Stimulated activated CD8-positive, alpha-beta memory T cell treated with anti-CD3 and anti-CD28 coated beads, Interleukin-4, amount 100 ng/mL, for 1 hour (primary cell): ENCODE data around the gene MYO5A.
"Not testable (repeated sequence)": the region's sequence is repeated elsewhere in the genome, so short reads cannot be mapped to it uniquely, and the experiment has no call there.

Experiments used
- DNase-seq, 2 donors: peaks; one replicate each; pipeline ENCODE4 v3.0.0-alpha.2; 2020; ENCODE audit warnings: low read depth in 2 of 2, low spot score in 1 of 2

MYO5A gene

DNA sequence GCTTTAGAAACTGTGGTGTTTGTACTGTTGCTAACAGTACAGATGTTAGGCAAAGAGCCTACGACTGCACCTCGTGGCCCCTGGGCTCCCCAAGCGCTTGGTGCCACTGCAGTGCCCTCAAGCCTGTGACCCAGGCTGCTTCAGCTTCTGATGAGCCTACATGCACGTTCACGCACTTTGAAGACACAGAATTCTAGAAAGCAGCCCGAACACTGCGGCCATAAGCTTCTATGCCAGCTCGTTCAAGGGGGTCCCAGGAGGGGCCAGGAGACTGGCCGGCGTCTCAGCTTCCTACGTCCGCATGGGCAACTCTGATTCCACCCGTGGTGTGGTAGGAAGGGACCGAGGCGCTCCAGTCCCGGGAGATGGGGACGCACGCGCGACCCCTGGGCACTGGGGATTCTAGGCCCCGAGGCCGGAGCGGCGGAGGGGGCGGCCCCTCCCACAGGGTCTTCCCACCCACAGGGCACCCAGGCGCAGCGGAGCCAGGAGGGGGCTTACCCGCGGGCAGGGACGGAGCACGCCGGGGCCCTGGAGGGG lies 233.7 kb downstream of the MYO5A start:
- no peak for DNase-seq

DNA sequence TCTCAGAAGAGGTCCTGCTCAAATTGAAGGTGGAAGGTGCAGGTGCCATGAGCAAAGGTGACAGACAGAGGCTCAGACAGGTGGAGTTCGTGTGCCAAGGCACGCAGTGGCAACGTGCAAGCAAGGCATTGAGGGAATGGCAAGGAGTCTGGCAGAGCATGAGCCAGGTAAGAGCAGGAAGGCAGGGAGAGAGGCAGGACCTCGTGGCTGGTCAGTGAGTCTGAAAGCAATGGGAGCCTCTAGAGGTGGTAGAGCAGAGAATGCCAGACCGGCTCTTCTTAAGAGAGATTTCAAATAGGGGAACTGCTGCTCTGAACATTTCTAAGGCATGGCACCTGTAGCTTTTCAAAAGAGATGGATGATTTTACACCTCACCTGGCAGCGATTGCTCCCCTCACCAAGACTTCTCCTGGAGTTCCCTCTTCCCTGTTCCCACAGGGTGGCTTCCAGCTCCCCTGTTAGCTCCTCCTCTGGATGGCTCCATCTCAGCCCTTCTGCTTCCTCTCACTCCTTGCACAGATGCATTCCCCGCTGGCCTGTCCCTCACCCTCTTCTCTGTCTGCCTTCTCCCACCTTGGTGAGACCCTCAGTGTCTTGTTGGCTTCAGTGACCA lies 235.8 kb downstream of the MYO5A start:
- no peak for DNase-seq

DNA sequence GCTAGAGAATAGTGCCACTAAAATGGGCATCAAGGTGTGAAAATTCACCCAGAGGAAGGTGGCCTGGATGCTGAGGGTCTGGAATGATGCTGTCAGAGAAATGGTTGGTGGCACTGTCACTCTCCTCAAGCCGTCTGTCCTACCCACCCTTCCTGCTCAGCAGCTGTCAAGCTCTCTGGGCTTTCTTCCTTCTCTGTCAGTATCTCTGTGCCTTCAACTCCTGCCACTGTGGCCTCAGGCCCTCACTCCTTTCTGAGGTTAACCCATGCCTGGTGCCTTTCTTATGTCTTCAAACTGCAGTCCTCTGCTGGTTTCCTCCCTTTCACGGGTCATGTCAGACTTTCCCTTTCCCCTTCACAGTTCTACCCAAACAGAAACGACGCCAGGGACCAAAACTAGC lies 237.5 kb downstream of the MYO5A start:
- no peak for DNase-seq

DNA sequence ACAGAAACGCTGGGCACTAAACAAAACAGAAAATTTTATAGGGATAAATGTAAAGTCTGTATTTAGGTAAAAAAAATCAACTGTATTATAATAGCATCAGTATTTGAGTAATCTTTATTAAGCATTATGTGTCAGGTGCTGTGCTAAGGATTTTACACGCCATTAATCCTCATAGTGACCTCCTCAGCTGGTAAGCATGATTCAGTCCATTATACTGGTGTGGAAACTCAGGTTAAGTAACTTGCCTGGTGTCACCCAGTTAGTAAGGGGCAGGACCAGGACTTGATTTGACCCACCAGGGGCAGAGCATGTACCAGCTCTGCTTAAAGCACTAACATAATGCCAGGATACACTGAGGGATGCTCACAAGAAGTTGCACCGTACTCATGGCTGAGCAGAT lies 237.9 kb downstream of the MYO5A start:
- no peak for DNase-seq

DNA sequence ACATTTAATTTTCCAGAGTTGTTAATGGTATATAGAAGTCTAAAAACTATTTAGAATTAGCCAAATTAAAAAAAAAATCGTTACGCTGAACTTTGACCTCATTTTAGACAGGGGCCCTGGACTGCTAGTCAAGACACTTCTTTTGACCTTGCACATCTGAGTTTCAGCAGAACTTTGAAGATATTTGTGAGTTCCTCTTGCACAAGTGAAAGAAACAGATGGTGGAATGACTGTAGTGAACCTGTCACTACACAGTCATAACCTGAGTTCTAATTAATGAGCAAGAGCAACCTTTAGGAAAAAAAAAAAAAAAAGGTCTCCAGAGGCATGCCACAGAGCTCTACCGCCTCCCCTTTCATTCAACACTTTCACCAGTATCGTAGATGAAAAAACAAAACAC lies 238.4 kb downstream of the MYO5A start:
- DNase-seq = no peak

DNA sequence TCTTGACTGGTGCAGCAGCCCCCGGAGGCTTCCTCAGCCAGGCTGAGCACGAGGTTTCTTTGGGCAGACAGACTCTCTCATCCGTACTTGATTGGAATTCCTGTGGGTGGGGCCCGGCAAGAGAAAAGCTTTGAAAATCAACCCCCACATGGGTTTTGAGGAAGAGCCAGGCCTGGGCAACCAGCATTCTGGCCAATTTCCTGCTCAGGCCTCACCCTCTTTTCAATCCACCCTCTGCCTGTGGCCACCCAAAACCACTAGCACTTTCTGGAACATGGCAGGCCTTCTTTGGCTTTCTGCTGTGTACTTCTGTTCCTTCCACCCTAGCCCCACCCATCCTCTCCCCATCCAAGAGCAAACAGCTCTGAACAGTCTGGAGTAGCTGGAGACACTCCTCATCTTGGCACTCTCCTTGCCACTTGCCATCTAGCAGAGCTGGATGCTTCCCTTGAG lies 239.0 kb downstream of the MYO5A start:
- DNase-seq = no peak

DNA sequence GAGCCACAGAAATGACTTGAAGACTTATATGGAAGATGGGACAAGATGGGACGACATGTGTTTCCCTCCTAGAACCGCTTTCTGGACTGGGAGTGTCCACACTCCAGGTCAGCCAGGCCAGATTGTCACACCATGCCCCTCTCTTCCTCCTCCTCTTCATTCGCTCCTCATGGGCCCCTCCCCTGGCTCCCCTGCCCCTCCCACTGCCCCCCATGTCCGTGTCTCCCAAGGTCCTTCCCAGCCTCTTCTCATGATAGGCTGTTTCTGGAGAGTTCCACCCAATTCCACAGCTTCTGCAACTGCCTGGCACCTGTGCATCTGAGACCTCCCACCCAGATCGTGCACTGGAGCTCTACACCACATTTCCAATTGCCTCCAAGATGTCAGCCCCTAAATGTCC lies 239.7 kb downstream of the MYO5A start:
- DNase-seq = no peak

DNA sequence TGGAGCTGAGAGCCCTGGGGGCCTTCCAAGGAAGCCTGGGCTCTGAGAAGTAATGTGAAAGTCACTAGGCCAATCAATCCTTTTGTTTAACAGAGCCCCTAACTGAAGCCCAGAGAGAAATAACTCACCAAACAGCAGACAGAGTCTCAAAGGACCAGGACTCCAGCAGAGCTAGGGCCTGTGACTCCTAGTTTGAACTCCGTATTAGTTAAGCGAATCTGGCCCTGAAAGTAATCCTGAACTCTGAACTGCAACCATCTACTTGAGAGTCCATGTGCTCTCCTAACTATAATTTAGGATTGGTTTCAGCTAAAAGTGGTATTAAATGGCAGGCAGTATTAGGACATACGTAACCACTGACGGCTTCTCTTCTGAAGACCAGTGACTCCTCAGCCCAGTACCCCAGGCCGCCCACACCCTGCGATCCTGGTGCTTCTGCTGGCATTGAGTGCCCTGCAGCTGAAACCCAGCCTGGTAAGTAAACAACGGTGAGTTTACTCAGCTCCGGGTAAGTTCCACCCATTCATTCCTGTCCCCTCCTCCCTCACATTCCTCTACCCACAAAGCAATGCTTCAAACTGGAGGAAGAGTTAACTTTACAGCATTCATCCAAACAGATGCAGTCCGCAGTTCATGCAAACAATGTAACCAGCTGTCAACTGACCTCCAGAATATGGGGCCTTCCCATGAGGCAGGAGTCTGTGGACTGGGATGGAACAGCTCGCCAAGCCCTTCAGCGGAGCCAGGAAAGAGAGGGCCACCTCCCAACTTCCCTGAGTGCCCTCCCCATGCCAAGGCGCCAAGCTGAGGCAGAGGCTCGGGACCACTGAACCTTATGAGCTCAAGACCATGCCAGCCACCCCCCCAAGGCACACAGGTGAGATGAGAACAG lies 240.4 kb downstream of the MYO5A start:
- no peak for DNase-seq

DNA sequence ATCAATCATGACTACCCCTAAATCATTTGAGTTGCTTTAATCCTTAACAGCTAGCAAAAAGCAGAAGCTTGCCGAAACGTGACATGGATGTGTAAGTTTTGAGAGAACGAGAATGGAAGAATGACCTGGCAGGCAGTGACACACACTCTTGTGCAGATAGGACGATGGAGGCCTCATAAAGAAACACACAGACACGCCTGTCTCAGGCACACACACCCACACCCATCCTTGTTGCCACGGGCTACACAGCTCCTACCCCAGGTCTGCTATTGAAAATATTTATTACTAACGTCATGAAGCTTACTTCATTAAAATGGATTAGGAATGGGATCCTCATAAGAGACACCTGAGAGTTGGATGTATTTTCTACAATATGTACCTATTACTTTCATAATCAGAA lies 241.6 kb downstream of the MYO5A start:
- DNase-seq = no peak

DNA sequence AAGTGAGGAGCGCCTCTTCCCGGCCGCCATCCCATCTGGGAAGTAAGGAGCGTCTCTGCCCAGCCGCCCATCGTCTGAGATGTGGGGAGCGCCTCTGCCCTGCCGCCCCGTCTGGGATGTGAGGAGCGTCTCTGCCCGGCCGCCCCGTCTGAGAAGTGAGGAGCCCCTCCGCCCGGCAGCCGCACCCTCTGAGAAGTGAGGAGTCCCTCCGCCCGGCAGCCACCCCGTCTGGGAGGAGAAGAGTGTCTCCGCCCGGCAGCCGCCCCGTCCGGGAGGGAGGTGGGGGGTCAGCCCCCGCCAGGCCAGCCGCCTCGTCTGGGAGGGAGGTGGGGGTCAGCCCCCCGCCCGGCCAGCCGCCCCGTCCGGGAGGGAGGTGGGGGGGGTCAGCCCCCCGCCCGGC lies 242.7 kb downstream of the MYO5A start:
- not testable (repeated sequence) for DNase-seq

DNA sequence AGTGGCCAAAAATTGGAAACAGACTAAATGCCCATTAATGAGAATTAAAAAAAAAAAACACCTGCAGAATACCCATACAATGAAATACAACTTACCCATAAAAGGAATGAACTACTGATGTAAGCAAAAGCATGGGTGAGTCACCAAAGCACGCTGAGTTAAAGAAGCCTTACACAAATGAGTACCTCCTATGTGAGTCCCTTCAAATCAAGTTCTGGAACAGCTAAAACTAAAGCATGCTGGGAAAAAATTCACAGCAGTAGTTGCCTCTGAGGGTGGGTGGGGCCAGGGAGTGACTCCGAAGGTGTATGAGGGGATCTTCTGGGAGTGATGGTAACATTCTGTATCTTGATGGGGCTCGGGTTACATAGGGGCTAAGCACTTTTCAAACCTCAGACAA lies 244.5 kb downstream of the MYO5A start:
- DNase-seq = no peak

DNA sequence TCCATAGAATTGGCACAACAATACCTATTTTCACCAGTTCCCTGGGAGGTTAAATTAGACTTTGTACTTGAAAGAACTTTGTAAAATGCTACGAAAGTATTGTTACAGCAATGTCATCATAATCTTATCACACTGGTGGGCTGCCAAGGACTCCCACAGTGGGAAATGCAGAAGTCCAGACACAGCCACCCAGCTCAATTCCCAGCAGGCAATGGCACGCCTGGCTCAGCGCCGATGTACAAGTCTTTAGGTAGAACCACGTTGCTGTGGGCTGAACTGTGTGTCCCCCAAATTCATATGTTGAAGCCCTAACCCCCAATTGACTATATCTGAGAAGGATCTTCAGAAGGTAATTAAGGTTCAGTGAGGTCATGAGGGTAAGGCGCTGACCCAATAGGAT lies 245.4 kb downstream of the MYO5A start:
- no peak for DNase-seq

DNA sequence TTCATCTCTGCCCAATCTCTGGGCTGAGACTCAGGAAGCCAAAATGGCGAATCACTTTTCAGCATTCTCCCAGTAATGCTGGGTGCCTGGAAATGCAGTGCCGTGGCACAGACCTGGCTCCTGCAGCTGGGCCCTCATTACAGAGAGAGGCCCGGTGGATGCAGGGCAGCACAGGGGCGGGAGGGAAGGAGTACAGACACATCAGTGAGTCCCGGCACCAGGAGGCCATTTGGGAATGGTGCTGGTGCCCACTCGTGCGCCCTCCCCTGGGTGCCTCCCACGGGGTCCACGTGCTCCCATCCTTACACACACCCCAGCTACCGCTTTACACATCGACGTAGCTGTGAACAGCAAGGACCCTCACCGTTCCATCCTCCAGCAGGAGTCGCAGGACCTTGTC lies 246.3 kb downstream of the MYO5A start:
- DNase-seq = no peak

DNA sequence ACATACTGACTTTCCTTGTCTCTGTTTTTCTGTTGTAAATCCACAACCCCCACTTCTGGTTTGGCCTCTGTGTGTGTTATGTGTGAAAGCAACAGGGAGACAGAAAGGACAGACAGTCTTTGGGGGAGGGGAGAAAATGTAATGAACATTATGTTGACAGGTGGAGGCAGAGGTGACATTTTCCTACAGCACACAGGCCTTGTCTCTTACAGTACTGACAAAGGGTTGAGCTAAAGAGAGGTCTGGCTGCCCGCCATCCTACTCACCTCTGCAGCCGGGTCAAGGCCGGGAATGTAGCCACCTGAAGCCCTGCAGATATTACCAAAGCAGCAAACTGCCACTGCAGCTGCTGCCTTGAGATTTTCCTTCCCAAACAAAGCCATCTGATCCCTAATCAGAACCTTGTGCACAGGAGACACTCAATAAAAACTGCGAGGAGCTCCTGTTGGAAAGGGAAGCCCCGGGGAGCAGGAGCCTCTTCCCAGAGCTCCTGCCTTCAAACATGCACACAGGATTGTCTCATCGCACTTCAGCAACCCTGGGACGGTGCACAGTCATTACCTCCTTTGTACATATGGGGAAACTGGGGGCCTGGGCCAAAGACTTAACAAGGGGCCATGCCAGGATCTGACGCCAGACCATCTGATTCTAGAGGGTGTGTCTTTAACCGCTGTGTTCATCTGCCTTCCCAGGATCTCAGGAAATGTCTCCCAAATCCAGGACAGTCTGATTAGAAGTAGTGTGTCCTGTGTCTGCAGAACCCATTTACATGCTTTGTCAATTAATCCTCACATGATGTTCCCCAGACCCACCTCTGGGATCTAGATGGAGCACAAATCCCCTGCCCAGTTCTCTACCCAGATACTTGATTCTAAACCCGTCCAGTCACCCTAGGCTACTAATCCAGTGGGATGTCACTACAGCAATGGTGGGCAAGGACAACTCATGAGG lies 247.3 kb downstream of the MYO5A start:
- DNase-seq = no peak

DNA sequence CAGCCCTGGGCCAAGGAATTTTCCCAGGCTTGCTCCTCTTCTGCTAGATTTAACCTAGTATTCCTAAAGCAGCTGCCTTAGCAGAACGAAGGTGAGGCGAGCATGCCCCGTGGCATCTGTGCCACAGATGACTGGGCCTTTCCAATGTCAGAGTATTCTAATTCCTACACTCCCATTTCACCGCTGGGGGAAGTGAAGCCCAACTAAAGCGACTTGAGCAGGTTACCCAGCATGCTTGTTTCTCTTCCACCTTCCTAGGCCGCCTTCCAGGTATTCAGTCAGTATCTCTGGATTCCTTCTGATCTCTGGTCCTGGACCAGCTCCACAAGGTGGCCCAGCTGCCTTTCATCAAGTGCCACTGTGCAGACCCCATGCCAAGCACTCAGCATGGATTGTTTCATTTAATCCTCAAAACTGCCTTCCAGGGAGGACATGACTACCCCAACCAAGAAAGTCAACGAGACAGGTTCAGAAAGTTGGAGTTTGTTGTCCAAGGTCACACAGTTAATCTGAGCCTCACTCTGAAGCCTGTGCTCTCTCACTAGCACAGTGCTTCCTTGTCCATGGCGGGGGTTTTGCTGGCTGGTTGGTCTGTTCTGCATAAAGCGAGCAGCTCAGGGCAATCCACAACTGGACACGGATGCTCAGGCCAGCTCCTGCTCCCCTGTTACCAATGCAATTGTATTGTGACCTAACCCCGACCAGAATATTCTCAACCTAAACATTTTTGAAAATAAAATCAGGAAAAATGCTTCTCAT lies 248.2 kb downstream of the MYO5A start:
- no peak for DNase-seq

DNA sequence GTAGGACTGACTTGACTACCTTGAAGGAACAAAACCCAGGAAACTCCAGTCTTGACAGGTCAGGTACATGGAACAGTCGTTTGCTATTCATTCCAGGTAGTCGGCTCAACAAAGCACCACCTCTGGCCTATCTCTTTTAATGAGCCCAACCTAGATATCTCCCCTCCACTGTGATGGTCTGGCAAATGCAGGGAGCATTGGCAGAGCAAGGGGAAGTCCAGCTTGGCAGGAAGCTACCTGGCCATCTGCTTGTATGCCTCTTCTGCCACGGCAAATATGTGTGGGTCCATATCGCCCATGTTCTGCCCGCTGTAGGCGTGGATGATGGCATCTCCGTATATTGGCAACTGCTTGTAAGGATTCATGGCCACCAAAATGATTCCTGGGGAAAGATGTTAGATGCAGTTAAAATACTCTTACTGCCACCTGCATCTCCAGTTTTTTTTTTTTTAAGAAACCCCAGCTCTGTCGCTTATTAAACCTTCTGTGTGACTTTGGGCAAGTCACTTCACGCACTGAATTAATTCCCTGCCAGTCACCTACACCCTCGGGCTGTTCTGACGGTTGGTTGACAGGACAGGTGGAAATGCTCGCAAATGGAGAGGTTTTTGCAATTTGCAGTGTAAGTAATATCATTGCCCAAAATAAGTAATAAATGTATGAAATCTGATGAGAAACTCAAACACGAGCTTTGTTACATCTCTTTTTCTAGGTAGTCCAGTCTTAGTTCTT lies 249.9 kb downstream of the MYO5A start:
- no peak for DNase-seq

DNA sequence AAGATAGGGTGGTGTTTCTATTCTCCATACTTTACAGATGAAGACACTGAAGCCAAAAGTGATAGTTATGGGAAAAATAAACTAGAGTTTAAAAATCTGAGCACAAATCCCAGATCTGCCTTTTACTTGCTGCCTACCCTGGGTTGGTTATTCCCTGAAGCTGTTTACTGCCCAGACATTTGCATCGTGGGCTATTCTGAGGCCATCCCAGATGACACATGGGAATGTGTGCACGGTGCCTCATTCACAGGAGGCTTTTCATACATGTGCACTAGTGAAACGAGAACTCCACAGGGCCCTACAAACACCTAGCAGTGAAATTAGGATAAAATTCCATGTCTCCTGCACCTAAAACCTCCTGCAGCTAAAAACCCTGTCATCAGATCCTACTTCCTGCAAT lies 250.5 kb downstream of the MYO5A start:
- no peak for DNase-seq

DNA sequence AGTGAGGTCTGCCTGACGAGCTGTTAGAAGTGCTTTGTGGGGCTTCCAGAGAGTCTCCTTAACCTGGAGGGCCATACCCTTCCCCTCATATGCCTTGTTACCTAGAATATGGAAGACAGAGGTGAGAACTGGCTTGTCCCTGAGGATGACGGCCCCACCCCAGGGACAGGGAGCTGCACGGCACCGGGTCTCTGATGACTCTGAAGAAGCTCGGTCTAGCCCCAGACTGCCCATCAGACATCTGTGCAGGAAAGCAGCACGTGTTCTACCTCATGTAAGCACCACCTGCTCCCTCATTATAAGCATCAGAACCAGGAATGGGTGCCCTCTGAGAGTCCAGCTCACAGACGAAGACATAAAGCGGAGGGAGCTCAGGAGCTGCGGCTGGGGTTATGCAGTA lies 251.1 kb downstream of the MYO5A start:
- DNase-seq = no peak

DNA sequence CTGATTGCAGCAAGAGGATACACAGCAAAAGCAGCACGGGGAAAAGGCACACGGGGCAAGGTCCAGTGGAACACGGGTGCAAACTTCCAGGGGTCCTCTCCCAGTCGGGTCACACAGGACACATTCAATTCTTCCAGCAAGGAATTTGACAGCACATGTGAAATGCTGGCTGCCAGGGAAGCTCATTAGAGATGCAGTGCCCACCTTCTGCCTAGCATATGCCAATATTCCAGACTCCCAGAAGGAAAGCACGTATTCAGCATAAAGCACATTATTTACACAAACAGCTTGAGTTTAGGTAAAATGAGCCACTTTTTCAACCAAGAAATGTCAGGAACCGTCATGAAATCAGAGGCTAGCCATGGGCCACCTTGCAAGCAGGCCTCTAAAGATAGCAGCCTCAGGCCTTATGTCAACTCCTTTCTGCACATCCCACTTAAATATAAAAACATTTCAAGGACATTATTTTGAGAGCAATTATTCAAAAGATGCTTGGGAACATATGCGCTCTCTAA lies 252.4 kb downstream of the MYO5A start:
- DNase-seq = no peak
